Fibroblast of the conjunctiva (primary cell): Measurements from ENCODE around the gene DNAJC4.
"Not testable (repeated sequence)": the region's sequence is repeated elsewhere in the genome, so short reads cannot be mapped to it uniquely, and the experiment has no call there.

ENCODE experiments used
- DNase-seq: peaks from one replicate; pipeline ENCODE4 v3.0.0-alpha.2; 2010; ENCODE audit warnings: low read depth

The DNAJC4 gene

GRCh38 chr11:64245401-64245796 is 15.1 kb downstream of the DNAJC4 start:
- no peak for DNase-seq

GRCh38 chr11:64245797-64246620 is 15.7 kb downstream of the DNAJC4 start:
- DNase-seq = peak; percentile 84

GRCh38 chr11:64246621-64246870 is 16.2 kb downstream of the DNAJC4 start:
- not testable (repeated sequence) for DNase-seq

- DNase-seq = peak; percentile 76
These were observed 16.8 kb downstream of the DNAJC4 start, which contains the start of gene PPP1R14B for GRCh38 chr11:64246871-64247728. Gene PPP1R14B (minus strand): TSS chr11:64246943. CDS start chr11:64246673, 270 bp downstream.

DNA sequence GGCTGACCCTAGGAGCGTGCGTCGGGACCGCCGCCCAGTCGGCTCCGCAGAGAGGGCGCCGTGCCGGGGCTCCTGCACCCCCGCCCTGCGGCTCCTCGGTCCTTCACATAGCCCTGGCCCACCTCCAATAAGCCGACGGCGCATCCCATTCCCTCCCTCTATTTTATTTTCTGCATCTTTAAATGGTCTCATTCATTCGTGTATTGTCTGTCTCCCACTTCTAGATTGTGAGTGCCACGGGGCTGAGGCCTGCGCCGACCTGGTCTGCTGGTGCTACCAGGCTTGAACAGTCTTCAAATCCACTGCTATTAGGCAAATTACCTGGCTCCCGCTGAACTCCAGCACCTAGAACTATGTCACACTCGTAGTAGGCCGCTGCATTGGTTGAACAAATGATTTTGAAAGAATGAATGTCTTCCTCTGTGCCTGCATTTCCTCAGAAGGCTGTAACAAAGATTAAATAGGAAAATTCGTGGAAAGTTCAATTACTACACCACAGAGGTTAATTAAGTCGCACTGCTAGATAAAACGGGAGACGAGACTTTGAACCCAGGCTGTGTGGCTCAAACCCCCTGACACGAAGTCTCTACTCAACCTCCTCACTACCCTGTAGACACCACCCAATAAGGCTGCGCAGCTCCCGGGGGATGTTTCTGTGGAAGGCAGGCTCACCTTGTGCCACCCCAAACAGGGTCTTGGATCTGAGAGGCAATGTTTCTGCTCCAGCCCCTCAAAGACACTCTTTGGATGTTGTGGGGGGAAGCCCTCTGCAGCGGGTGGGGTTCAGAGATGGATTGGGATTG is 17.6 kb downstream of the DNAJC4 start:
- DNase-seq = no peak

GRCh38 chr11:64248578-64248977 is 18.2 kb downstream of the DNAJC4 start:
- no peak for DNase-seq

DNA sequence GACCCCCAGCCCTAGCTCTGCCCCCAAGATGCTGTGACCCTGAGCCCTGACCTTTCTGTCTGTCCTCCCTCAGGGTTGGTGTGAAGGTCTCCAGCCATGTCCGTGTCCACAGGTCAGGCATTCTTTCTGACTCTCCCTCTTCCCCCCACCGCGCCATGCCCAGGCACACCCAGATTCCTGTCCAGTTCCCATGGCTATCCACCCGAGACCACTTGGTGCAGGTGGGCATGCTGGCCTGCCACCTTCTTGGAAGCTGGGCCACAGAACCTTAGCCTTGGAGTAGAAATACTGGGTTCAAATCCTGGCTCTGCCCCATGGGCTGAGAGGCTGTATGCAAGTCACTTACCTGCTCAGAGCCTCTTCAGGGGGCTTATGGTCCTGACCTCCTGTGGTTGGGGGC is 18.7 kb downstream of the DNAJC4 start:
- DNase-seq = no peak

DNA sequence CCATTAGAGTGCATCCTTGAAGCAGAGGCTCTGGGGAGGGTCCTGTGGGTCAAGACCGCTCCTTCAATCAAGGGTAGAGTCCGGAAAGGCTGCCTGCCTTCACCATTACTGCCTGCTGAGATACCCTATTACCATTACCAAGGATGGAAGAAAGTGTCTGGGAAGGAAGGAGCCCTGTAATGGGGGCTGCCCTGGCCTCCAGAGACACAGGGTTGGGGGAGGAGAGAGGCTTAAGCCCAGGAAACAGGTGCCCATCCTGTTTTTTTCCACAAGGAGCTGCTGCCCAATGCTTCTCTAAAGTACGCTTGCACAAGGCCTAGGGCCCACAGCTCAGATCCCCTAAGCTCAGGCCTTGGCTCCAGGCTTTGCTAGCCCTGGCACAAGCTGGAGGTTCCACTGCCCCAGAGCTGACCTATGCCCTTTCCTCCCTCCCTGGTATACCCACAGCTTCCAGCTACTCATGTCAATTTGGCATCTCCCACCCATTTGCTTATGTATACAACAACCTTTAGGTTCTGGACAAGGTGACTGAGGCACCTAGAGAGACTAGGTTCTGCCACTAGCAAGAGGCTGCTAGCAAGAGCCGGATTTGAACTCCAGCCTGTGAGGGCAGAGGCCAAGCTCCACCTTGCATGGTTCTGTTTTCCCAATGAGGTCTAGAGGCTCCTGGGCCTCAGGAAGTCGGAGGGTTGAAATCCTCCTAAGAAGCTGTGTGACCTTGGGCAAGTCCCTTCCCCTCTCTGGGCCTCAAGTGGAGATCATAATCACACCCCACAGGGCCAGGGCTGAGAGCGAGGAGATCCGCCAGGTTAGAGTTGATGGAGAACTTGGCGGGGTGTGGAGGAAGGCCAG is 19.4 kb downstream of the DNAJC4 start:
- no peak for DNase-seq

- DNase-seq = no peak
These were observed 20.2 kb downstream of the DNAJC4 start for GRCh38 chr11:64250415-64251015.

- no peak for DNase-seq
These were observed 20.8 kb downstream of the DNAJC4 start, which contains the start of gene PLCB3 for GRCh38 chr11:64251016-64251752. Gene PLCB3 (plus strand): TSS chr11:64251530. CDS start chr11:64251650, 120 bp downstream.

DNA sequence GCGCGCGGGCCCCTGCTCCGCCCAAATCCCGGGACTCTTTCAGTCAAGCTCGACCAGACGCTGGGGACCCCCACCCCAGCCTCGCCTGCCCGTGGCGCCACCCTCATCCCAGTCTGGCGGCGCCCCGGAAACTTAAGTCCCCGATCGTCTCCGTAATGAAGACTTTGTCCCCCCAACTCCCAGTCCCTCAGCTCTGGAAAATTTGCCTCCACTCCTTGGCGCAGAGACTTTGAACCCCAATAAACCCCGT is 21.3 kb downstream of the DNAJC4 start:
- DNase-seq = no peak

- DNase-seq = no peak
These were observed 21.9 kb downstream of the DNAJC4 start for GRCh38 chr11:64252003-64252872.

DNA sequence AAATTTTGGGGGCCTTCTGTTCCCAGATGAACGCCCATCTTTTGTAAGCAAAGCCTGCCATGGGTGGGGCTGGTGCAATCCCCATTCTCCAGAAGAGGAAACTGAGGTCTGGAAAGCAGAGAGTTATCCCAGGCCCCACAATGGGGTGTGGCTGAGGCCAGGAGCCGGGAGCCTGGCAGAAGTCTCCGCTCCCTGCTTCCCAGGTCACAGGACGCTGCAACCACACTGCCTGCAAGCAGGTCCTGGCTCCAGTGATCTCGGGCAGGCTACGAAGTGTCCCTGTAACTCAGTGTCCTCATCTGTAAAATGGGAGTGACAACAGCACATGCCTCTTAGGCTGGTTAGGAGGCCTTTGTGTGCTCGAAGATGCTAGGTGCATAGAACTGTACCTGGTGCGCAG is 22.7 kb downstream of the DNAJC4 start:
- DNase-seq = no peak

DNA sequence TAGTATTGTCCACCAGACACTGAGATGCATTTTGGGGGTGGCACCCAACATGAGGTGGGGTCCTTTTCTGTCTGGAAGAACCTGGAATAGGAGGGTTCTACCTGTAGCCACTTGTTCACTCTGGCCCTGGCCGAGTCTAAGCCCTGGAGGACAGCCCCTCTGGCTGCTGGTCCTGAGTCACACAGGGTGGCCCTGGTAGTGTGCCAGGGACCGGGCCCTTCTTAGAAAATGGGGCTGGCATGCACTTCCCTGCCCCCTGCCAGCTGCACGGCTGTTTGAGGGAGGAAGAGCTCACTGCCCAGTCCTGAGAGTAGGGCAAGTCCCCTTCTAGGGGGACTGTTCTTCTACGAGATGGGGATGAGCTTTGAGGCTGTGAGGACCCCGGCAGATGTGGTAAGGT is 23.1 kb downstream of the DNAJC4 start:
- no peak for DNase-seq

DNA sequence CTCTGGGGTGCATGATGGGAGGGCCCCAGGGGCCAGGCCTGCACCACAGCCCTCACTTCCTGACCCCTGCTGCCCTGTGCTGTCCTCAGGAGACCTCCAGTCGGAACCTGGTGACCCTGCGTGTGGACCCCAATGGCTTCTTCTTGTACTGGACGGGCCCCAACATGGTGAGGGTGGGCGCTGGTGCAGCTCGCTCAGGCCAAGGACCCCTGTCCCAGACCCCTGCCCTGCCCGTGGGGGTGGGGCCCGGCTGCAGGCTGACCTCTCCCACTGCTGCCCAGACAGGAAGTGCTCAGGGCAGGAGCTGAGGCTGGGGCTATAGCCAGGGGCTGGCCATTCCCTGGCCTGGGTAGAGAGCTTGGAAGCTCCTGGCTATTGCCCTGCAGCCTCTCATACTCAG is 24.0 kb downstream of the DNAJC4 start:
- DNase-seq = no peak

DNA sequence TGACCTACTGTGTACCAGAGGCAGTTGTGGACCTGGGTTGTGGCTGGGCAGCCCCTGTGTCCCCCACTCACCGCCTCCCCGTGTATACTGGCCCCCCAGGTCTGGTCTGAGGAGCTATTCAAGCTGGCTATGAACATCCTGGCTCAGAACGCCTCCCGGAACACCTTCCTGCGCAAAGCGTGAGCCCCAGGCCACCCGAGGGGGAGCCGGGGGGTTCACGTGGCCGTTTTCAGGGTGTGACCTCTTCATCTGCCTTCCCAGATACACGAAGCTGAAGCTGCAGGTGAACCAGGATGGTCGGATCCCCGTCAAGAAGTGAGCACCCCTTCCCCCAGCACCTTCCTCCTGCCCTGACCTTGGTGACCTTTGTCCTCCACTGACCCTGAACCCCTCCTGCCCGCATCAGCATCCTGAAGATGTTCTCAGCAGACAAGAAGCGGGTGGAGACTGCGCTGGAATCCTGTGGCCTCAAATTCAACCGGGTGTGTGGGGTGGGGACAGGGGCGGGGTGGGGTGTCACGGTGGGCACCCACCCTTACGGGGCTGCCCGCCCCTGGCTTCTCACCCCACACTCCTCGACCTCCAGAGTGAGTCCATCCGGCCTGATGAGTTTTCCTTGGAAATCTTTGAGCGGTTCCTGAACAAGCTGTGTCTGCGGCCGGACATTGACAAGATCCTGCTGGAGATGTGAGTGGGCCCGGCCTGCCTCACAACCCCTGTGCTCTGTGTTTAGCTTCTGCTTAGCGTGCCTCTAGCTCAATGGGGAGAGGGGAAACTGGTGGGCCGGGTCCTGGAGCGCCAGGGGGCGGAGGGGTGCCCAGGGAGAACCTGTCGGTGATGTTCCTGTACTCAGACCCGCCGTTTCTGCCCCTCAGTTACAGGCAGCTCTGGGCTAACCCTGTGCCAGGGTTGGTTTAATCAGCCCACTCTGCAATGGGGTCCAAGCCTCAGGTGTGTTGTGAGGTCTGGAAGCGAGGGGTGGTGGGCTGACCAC is 25.1 kb downstream of the DNAJC4 start:
- no peak for DNase-seq

- no peak for DNase-seq
These were observed 26.0 kb downstream of the DNAJC4 start for GRCh38 chr11:64256300-64256699.

- no peak for DNase-seq
These were observed 28.0 kb downstream of the DNAJC4 start for GRCh38 chr11:64258356-64258755.
